SW480 (cell line): ENCODE measurements around the gene GRIN3B.
"Not testable (repeated sequence)": the region's sequence is repeated elsewhere in the genome, so short reads cannot be mapped to it uniquely, and the experiment has no call there.

Experiments used
- DNase-seq: peaks from one replicate; pipeline ENCODE4 v3.0.0-alpha.2; 2016; ENCODE audit warnings: low spot score

The GRIN3B gene, protein sequence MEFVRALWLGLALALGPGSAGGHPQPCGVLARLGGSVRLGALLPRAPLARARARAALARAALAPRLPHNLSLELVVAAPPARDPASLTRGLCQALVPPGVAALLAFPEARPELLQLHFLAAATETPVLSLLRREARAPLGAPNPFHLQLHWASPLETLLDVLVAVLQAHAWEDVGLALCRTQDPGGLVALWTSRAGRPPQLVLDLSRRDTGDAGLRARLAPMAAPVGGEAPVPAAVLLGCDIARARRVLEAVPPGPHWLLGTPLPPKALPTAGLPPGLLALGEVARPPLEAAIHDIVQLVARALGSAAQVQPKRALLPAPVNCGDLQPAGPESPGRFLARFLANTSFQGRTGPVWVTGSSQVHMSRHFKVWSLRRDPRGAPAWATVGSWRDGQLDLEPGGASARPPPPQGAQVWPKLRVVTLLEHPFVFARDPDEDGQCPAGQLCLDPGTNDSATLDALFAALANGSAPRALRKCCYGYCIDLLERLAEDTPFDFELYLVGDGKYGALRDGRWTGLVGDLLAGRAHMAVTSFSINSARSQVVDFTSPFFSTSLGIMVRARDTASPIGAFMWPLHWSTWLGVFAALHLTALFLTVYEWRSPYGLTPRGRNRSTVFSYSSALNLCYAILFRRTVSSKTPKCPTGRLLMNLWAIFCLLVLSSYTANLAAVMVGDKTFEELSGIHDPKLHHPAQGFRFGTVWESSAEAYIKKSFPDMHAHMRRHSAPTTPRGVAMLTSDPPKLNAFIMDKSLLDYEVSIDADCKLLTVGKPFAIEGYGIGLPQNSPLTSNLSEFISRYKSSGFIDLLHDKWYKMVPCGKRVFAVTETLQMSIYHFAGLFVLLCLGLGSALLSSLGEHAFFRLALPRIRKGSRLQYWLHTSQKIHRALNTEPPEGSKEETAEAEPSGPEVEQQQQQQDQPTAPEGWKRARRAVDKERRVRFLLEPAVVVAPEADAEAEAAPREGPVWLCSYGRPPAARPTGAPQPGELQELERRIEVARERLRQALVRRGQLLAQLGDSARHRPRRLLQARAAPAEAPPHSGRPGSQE

DNA sequence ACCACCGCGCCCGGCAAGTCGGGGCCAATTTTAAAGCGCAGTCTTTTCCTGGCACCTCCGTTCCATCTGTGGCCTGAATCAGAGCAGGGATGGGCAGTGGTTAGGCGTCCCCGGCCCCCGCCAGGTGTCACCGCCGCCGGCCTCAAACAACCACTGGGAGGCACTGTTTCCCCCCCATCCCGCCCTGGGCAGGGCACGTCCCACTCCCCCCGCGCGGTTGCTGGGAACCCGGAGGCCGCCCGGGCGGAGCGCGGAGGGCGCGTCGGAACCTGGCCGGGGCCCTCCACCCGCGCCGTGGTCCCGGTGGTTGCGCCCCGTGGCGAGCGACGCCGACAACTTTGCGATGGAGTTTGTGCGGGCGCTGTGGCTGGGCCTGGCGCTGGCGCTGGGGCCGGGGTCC is at the start of gene GRIN3B:
GRIN3B (plus strand) TSS at position 325 of the 400 bp plus-strand sequence; CDS start at position 344, 19 bp downstream.
- DNase-seq, result peak; percentile 61

DNA sequence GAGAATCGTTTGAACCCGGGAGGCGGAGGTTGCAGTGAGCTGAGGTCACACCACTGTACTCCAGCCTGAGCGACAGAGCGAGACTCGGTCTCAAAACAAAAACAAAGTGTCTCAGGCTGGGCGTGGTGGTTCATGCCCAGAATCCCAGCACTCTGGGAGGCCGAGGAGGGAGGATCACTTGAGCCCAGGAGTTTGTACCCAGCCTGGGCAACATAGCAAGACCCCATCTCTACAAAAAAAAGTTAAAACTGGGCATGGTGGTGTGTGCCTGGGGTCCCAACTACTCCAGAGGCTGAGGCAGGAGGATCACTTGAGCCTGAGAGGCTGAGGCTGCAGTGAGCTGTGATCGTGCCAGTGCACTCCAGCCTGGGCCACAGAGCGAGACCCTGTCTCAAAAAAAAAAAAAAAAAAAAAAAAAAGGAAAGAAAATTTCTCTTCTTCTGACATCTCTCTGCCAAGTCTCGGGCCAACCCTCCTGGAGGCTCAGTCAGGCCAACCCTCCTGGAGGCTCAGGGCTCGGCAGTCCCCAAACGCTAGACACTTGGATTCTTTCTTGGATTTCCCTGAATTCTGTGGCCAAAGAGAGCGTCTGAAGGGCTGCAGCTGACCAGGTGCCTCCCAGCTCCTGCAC is 48.1 kb upstream of the GRIN3B start:
- DNase-seq, result no peak

DNA sequence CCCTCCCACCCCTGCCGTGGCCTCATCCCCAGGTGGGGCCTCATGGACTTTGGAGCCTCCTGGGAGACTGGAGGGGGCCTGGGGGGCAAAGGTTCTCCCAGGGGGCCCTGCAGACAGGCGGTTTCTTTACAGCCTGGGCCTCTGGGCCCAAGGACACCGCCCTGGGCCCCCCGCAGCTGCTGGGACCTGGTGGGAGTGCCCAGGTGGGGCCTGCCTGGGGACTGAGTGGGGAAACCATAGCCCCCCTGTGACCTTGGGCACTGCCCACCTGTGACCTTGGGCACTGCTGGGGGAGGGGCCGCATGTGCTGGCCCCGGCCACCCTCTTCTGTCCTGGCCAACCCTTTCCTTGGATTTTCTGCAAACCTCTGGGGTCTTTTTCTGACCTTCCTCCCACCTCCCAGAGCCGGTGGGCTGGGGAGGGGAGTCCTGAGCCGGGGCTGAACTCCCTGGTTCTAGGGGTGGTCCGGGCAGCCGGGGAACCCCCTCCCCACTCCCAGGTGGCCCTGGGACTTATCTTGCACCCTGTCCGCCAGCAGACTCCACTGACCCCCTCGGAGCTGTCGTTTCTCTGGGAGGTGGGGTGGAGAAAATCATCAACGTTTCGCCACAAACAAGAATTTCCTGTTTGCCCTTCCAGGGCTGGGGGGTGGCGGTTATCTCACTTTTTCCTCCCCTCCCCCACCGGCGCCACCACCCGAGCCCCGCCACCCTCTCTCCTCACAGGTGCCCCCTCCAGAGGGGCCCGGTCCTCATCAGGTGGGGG is 47.4 kb upstream of the GRIN3B start:
- DNase-seq, result no peak

DNA sequence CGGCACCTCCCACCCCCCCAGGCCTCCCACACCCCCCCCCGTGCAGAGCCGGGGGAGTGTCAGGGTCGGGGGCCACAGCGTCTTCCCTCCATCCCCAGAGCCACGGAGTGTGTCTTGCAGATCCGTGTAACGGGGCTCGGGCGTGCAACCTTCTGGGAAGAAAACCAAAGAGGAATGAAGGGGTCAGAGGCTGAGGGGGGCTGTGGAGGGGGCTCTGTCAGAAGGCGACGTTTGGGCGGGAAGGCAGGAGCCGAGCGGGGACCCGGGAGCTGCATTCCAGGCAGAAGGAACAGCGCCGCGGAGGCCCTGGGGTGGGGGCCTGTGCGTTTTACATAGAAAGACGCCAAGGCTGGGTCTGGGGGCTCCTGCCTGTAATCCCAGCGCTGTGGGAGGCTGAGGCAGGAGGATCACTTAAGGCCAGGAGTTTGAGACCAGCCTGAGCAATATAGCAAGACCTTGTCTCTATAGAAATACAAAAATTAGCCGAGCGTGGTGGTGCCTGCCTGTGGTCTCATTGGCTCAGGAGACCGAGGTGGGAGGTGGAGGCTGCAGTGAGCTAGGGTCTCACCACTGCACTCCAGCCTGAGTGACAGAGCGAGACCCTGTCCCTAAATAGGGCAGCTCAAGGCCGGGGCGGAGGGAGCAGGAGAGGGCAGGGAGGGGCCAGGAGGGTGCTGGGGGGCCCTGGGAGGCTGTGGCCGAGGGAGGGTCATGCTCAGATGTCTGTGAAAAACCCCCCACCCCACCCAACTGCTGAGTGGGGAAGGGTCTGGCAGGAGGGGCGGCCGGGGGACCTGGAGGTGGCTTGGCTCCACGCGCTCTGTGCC is 46.6 kb upstream of the GRIN3B start:
- DNase-seq, result no peak

DNA sequence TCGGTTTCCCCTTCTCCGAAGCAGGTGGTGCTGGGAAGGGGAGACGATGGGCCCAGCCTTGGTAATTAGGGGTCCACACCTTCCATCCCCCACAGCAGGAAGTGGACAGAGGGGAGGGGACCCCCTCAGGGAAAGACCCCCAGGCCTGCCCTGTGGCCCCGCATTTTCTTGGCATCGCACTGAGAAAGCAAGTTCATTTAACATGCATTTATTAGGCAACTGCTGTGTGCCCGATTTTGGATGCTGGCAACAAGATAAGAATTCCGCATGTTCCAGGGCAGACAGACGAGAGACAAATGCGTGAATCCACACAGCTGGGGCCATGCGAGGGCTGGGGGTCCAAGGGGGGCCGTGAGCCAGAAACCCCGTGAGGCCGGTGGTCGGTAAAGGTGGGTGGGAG is 45.9 kb upstream of the GRIN3B start:
- DNase-seq, result no peak

DNA sequence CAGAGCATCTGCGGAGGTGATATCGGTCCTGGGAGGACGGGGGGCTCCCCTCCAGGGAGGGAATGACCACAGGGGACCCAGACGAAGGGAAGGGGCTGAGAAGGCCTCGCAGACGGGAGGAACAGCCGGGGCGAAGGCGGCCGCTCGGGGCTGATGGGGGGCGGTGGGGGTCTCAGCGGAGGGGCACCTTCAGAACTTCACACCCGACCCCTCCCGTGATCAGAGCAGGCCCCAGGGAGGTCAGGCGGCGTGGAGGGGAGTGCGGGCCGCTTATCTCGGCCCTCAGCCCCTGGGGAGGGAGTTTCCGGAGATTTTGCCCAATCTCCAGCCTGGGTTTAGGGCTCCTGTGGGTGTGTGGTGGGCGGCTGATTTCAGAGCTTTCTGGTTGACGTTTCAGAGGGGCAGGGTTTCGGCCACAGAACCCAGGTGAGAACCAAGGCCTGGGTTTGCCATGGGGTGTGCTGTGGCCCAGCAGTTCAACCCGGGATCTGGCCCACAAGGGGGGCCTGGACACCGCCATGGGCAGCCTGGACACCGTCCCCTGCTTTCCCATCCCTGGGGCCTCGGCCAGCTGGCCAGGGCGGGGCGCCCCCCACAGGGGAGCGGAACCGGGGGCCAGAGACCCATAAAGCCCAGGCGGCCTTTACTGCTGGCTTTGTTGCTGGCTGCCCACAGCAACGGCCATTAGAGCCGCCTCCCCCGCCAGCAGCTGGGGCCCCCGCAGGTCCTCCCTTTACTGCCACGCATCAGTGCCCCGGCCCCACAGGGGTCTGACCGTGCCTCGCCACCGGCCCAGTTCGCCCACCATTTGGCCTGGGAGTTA is 45.3 kb upstream of the GRIN3B start:
- DNase-seq, result no peak

DNA sequence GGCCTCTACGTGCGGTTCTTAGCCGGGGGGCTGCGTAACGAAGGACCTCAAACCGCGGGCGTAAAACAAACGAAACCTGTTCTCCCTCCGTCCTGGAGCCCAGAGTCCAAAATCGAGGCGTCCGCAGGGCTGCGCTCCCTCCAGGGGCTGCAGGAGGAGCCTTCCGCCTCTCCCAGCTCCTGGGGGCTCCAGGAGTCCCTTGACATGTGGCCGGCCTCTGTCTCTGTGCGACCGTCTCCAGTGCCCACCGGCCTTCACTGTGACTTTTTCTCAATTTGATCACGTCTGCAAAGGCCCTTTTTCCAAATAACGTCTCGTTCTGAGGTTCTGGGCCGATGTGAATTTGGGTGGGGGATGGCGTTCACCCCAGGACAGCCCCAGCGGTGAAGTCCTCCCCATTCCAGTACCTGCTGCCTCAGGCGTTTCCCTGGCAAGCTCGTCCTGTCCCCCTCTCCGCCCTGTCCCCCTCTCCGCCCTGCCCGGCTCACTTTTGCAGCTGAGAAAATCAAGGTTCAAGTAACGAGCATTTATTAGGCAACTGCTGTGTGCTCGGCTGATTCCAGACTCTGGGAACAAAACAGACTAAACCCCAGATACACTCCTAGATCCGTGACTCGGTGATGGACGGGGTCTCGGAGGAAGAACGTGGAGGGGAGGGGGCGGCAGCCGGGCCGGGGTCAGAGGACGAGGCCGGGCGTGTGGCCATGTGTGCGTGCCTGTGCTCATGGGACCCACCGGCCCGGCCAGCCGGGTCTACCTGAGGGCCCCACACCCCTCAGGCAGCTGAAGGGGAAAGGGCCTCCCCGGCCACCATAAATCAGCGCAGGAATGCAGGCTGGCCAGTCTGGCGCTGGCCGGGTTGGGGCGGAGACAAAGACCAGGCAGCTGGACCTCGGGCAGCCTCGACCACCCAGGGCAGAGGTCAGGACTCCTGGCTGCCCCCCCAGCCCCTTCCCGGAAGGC is 44.1 kb upstream of the GRIN3B start:
- no peak for DNase-seq

DNA sequence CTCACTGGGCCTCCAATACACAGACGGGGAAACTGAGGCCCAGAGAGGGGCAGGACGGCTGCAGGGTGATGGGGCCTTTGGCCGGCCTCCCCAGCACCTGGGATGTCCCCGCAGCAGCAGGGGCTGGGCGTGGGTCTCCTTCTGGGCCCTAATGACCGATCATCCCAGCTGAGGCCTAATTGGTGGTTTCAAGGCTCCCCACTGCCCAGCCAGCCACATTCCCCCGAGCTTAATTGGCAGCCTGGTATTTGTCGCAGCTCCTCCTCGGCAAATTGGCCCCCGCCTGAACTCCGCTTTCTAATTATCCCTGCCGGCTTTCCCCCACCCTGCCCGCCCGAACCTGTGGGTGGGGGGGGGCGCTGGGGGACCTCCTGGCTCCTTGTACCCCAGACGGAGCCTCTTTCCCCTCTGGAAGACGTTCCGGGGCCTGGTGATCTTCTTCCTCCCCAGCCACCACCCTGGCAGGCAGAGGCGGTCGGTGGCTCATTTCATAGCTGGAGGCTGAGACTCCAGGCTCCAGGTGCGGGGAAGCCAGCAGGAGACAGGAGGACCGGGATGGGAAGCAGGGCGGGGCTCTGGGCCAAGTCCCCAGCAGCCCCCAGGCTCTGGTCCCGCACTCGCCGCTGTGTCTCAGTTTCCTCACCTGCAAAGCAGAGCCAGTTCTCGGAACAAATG is 43.3 kb upstream of the GRIN3B start:
- no peak for DNase-seq

DNA sequence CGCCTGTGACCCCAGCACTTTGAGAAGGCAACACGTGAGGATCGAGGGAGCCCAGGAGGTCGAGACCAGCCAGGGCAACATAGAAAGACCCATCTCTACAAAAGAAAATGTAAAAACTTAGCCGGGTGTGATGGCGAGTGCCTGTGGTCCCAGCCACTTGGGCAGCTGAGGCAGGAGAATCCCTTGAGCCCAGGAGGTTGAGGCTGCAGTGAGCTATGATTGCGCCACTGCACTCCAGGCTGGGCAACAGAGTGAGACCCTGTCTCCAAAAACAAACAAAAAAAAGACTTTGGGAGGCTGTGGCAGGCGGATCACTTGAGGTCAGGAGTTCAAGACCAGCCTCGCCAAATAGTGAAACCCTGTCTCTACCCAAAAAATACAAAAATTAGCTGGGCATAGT is 42.6 kb upstream of the GRIN3B start:
- not testable (repeated sequence) for DNase-seq

DNA sequence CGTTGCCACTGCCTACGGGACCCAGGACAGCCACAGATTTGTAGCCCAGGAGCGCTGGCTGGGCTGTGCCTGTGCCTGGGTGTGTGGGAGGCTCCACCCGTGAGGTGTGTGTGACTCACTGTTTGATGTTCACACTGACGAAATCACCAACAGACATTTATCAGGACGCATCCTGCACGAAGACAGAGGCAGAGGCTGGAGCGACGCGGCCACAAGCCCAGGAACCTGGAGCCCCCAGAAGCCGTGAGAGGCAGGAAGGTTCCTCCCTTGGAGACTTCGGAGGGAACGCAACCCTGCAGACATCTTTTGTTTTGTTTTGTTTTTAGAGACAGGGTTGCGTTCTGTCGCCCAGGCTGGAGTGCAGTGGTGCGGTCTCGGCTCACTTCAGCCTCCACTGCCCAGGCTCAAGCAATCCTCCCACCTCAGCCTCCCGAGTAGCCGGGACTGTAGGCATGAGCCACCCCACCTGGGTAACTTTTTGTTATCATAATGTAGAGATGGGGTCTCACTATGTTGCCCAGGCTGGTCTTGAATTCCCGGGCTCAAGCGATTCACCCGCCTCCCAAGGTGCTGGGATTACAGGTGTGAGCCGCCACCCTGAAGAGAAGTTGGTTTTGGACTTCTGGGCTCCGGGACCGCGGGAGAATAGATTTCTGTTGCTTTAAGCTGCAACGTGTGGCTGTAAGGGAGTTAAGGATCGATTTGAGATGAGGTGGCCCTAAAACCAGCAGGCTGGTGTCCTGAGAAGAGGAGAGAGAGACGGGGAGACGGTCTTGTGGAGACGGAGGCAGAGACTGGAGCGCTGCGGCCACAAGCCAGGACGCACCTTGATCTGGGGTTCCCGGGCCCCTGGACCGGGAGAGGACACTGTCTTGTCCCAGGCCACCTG is 41.0 kb upstream of the GRIN3B start:
- DNase-seq, result peak; percentile 68

DNA sequence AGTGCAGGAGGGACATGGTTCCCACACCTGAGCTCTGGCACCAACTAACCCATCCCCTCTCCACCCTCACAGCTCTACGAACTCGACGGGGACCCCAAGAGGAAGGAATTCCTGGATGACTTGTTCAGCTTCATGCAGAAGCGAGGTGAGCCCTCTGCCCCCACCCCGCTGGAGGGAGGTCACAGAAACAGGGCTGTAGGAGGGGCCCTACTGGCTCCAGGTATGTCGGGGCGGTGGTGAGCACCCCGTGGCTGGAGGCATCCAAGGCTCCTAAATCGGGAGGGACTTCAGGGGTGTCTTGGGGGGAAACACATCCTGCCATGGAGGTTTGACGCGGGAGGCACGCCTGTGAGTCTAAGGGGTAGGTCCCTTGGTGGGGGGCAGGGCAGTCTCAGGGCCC is 40.2 kb upstream of the GRIN3B start:
- DNase-seq, result no peak

DNA sequence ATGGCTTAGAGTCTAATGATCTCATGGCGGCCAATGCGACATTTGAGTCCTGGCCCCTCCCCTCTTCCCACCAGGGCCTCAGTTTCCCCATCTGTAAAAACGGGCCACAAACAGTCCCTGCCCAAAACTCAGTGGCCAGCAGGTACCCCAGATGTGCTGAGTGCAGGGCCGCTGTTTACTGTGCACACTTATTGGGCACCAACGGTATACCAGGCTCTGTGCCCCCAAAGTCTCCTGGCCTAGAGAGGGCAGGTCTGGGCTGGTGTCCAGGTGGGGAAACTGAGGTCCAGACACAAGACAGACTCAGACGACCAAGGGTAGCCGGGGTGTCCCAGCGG is 39.6 kb upstream of the GRIN3B start:
- no peak for DNase-seq

DNA sequence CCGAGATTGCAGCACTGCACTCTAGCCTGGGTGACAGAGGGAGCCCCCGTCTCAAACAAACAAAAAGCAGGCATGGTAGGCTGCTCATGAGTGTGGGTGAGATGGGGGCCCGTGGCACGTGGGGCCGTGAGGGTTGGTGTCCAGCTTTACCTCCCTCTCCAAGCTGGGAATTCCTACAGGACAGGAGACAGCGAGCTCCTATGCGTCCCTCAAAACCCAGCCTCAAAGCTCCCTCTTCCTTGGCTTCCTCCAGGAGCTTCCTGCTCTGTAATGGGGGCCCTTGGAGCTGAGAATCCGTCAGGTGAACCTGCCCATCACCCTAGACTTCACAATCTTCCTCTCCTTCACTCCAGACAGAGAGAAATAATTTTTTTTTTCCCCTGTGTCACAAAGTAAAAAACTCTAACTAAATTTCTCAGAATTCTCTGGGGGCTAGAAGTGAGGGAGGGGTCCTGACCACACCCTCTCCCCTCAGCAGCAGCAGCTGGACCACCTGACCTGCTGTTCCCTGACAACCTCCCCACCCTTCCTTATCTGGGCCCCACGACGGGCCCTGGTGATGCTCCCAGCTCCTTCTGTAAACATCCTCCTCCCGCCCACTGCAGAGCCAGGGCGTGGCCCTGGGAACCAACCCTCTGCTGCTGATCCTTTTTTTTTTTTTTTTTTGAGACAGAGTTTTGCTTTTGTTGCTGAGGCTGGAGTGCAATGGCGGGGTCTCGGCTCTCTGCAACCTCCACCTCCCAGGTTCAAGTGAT is 38.2 kb upstream of the GRIN3B start:
- no peak for DNase-seq

DNA sequence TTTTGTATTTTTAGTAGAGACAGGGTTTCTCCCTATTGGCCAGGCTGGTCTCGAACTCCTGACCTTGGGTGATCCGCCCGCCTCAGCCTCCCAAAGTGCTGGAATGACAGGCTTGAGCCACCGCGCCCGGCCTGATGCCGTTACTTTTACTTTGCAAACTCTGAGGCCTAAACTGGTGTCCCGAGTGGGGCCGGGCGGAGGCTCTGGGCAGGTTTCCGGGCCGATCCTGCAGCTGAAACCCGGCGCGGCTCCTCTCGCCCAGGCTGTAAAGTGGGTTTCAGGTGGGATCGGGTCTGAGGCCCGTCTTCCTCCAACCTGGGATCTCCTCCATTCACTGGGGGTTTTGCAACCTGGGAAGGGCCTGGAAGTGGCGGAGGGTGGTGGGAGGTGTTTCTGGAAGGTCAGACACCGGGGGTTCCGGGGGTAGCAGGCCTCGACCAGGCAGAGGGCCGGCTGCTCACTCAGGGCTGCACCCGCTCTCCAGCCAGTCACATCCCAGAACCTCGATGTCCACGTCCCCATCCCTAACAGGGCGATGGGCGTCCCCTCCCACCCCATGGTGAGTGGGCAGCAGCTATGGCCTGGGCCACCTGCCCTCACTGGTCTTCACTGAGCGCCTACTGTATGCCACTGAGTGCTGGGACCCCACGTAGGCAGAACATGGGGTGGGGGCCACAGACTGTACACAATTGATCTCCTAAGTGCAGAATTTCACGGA is 37.4 kb upstream of the GRIN3B start:
- DNase-seq, result no peak

DNA sequence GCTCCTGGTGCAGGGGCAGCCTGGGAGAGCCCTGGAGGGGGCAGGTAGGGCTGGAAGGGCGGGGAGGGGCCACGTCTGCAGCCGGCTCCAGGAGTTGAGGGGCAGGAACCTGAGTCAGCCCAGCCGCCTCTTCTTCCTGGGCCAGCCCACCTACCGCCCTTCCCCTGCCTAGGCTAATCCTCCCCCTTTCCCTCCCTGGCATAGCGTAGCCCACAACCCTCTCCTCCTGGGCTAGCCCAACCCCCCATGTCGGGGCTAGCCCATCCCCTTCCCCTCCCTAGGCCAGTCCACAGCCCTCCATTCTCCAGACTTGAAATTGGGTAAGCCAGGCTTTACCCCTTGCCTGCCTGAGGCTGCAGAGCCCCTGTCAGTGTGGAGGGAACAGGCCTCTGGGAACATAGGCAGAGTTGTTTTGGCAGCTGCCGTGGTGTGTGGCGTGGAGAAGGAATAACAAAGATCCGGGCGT is 36.7 kb upstream of the GRIN3B start:
- no peak for DNase-seq

DNA sequence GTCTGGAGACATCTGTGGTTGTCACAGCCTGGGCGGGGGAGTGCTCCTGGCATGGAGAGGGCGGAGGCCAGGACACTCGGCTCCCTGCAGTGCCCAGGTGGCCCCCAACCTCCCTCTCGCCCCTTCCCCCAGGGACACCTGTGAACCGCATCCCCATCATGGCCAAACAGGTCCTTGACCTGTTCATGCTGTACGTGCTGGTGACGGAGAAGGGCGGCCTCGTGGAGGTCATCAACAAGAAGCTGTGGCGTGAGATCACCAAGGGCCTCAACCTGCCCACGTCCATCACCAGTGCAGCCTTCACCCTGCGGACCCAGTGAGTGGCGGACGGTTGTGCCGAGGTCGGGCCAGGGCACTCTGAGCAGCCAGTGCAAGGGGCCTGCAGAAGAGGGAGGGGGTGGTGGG is 36.1 kb upstream of the GRIN3B start:
- no peak for DNase-seq
